Fibroblast of lung (primary cell): ENCODE results near the gene FBRSL1.
"Not testable (repeated sequence)": the region's sequence is repeated elsewhere in the genome, so short reads cannot be mapped to it uniquely, and the experiment has no call there.

Experiments used
- EZH2 ChIP-seq: IDR thresholded peaks from 2 replicates; pipeline ENCODE4 v1.5.1; 2012; ENCODE audit warnings: low read length, control low read depth, mild to moderate bottlenecking; ENCODE audit errors: missing control alignments
- TF ChIP-seq, protein P1 (sequence below), 2 donors: IDR thresholded peaks in 1 of 2; conservative IDR thresholded peaks in 1 of 2; 1 replicate in 1 of 2; 2 replicates in 1 of 2; pipeline ENCODE4 v1.5.1; 2011 to 2012; ENCODE audit warnings: low read length in 2 of 2, control low read depth in 1 of 2, inconsistent platforms in 1 of 2, low read depth in 1 of 2, mild to moderate bottlenecking in 1 of 2

DNA sequence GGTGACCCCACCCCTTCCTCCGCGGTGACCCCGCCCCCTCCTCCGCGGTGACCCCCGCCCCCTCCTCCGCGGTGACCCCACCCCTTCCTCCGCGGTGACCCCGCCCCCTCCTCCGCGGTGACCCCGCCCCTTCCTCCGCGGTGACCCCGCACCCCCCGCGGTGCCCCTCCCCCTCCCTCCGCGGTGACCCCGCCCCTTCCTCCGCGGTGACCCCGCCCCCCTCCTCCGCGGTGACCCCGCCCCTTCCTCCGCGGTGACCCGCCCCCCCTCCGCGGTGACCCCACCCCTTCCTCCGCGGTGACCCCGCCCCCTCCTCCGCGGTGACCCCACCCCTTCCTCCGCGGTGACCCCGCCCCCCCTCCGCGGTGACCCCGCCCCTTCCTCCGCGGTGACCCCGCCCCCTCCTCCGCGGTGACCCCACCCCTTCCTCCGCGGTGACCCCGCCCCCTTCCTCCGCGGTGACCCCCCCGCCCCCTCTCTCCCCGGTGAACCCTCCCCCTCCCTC lies 15.1 kb upstream of the FBRSL1 start:
- TF ChIP-seq, protein P1, sequence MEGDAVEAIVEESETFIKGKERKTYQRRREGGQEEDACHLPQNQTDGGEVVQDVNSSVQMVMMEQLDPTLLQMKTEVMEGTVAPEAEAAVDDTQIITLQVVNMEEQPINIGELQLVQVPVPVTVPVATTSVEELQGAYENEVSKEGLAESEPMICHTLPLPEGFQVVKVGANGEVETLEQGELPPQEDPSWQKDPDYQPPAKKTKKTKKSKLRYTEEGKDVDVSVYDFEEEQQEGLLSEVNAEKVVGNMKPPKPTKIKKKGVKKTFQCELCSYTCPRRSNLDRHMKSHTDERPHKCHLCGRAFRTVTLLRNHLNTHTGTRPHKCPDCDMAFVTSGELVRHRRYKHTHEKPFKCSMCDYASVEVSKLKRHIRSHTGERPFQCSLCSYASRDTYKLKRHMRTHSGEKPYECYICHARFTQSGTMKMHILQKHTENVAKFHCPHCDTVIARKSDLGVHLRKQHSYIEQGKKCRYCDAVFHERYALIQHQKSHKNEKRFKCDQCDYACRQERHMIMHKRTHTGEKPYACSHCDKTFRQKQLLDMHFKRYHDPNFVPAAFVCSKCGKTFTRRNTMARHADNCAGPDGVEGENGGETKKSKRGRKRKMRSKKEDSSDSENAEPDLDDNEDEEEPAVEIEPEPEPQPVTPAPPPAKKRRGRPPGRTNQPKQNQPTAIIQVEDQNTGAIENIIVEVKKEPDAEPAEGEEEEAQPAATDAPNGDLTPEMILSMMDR (conservative IDR thresholded peaks at IDR 0.05 in 1 of 2, IDR thresholded peaks at IDR 0.05 in 1 of 2; ENCODE audit: low read depth in 1 of 2, low read length in 2 of 2): not testable (repeated sequence)
- not testable (repeated sequence) for TF ChIP-seq EZH2
